ENCODE measurements around the gene RNASEH2A. TPM values are rescaled to one million over a fixed set of nuclear protein-coding genes. Genes with fewer than 3 reads are reported as not detected.
A peak's percentile ranks its signal among the peaks of the same experiment; 100 is the strongest.

The RNASEH2A gene
- total RNA-seq, 3 donors from 2014 or later: 5.2 to 8.8 (median 8.5) TPM

DNA sequence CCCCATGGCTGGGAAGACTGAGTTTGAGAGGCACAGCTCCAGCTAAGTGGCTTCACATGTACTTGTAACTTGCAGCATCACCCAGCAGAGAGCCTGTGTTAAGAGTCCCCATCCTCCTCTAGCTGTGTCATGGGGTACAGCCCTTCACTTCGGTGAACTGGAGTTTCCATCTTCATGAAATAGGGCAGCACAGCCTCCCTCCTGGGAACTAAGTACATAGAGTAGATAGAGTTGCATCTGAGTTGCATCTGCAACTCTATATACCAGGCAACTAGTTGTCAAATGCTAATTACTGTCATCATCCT lies 6.0 kb upstream of the RNASEH2A start:
- DNase-seq (ENCODE audit: low spot score in 2 of 2): no peak
- no peaks in the 10 kb centered on the region for H3K36me3 ChIP-seq
- no peaks in the 10 kb centered on the region for H3K9me3 ChIP-seq
- peak overlapping the region; percentile 77 to 96 (median 89) for H3K4me3 ChIP-seq
- H3K27me3 ChIP-seq: no peaks in the 10 kb centered on the region
- H3K4me1 ChIP-seq: peaks cover 0 to 13% of the 10 kb centered on the region in 2 donors
- TF ChIP-seq POLR2AphosphoS5 (IDR thresholded peaks at IDR 0.05) (no peak), POLR2A (IDR thresholded peaks at IDR 0.05) (no peak)
- TF ChIP-seq, protein P1, sequence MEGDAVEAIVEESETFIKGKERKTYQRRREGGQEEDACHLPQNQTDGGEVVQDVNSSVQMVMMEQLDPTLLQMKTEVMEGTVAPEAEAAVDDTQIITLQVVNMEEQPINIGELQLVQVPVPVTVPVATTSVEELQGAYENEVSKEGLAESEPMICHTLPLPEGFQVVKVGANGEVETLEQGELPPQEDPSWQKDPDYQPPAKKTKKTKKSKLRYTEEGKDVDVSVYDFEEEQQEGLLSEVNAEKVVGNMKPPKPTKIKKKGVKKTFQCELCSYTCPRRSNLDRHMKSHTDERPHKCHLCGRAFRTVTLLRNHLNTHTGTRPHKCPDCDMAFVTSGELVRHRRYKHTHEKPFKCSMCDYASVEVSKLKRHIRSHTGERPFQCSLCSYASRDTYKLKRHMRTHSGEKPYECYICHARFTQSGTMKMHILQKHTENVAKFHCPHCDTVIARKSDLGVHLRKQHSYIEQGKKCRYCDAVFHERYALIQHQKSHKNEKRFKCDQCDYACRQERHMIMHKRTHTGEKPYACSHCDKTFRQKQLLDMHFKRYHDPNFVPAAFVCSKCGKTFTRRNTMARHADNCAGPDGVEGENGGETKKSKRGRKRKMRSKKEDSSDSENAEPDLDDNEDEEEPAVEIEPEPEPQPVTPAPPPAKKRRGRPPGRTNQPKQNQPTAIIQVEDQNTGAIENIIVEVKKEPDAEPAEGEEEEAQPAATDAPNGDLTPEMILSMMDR (IDR thresholded peaks at IDR 0.05): no peak
- no peak overlapping the region for H3K27ac ChIP-seq
- intact Hi-C loops (cut with DNase I; ENCODE audit: low total_unique reads): no loop called here

DNA sequence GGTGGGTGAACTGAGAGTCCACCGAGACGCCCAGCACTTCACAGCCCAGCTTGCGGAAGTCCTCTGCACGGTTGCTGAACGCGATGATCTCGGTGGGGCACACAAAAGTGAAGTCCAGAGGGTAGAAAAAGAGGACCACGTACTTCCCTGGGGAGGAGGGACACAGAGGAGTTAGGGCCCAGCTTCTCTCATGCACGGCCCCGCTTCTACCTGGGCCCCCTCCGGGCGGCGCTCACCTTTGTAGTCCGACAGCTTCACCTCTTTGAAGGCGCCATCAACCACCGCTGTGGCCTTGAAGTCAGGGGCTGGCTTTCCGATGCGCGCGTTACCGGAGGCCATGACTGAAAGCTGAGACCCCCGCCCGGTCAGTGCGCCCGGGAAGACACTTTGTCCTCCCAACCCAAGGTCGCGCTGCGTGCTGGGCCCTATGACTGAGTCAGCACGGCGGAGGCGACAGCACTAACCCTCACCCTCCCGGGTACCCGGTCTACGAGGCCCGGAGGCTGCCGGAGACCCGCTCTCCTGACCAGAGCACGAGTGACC lies 5.4 kb upstream of the RNASEH2A start:
- Histone ChIP-seq H3K27me3 (no peaks in the 10 kb centered on the region), H3K27ac (peak overlapping the region; percentile 74 to 87), H3K9me3 (no peaks in the 10 kb centered on the region), H3K36me3 (no peaks in the 10 kb centered on the region), H3K4me1 (peaks cover 0 to 13% of the 10 kb centered on the region in 2 donors), H3K4me3 (peak overlapping the region; percentile 77 to 96 (median 89))
- TF ChIP-seq POLR2AphosphoS5 (IDR thresholded peaks at IDR 0.05): no peak
- TF ChIP-seq, protein P1 (IDR thresholded peaks at IDR 0.05): no peak
- TF ChIP-seq POLR2A (IDR thresholded peaks at IDR 0.05): no peak
- intact Hi-C loops (cut with DNase I; ENCODE audit: low total_unique reads): no loop called here
- DNase-seq (ENCODE audit: low spot score in 2 of 2): no peak

DNA sequence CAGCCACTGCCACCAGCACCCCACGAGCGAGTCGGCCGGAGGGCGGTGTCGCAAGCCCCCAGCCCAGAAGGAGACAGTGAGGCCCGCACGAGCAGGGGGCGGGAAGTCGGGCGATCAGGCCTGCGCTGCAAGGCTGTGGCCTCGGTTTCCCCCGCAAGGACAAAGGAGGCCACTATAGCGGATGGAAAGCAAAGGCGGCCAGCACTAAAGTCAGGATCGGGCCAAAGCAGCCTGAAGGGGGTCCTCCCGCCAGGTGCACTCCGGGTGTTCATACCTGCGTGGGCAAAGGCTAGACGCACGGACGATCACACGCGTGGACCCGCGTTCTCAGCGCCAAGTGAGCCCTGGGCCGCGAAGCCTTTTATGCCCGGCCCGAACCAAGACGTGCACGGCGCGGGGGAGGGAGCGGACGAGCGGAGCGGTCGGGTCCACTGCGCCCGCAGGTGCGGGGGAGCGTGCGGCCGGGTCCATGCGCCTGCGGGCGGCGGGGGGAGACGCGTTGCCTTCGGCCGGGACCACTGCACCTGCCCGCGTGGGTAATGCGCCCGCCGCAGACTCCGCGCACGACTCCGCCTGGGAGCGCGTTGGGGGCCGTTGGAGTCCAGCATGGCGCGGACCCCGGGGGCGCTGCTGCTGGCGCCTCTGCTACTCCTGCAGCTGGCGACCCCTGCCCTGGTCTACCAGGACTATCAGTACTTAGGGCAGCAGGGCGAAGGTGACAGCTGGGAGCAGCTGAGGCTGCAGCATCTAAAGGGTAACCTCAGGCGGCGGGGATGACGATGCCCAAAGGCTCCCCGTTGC lies 4.7 kb upstream of the RNASEH2A start, which contains the start of the genes PRDX2 and THSD8:
Gene PRDX2, minus strand, starts transcription at position 335 of the 801 bp plus-strand sequence. CDS start 539 bp downstream, outside the sequence.
Gene THSD8, plus strand, starts transcription at position 604 of the 801 bp plus-strand sequence. Its CDS starts 3 bp downstream, at position 607.
- peak in 1 of 2 donors; percentile 76 for DNase-seq (ENCODE audit: low spot score in 2 of 2)
- no peaks in the 10 kb centered on the region for H3K27me3 ChIP-seq
- peak within 1 kb of the TSS; percentile 77 to 96 (median 89) for H3K4me3 ChIP-seq
- intact Hi-C loops (cut with DNase I; ENCODE audit: low total_unique reads): no loop called here
- peak within 1 kb of the TSS; percentile 74 to 87 for H3K27ac ChIP-seq
- H3K36me3 ChIP-seq: no peaks in the 10 kb centered on the region
- no peaks in the 10 kb centered on the region for H3K9me3 ChIP-seq
- TF ChIP-seq POLR2A (IDR thresholded peaks at IDR 0.05) (peak; percentile 51), POLR2AphosphoS5 (IDR thresholded peaks at IDR 0.05) (peak; percentile 70 to 83 (median 83))
- TF ChIP-seq, protein P1 (IDR thresholded peaks at IDR 0.05): peak in 1 of 3 donors; percentile 13
- peaks cover 0 to 7% of the 10 kb centered on the region in 2 donors for H3K4me1 ChIP-seq

DNA sequence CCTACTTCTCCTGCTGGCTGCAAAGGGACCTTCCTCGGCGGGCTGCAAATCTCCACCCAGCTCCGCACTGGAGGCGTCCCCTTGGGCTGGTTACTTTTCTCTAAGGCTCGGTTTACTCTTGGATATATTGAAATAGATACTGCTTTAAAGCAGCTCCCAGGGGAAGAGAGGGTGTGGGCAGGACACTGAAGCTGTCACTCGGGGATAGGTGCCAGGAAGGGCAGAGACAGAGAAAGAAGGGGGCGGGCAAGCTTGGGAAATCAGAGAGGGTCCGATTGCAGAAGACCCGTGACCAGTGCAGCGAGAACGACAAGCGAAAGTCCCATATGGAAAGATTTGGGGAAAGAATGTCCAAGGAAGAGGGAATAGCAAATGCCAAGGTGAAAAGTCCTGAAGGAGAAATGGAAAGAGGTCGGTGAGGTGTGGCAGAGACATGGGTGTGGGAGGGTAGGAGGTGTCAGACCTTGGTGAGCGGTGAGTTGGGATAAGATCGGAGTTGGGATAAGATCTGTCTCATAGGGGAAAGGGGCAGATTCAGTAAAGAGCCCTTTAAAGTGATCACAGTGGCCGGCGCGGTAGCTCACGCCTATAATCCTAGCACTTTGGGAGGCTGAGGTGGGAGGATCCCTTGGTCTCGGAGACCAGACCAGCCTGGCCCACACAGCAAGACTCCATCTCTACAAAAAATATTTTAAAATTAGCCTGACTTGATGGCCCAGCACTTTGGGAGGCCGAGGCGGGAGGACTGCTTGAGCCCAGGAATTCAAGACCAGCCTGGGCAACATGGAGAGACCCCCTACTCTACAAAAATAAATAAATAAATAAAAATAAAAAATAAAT lies 3.9 kb upstream of the RNASEH2A start:
- peak overlapping the region; percentile 77 to 96 (median 89) for H3K4me3 ChIP-seq
- H3K27me3 ChIP-seq: no peaks in the 10 kb centered on the region
- H3K4me1 ChIP-seq: peaks cover 0 to 12% of the 10 kb centered on the region in 2 donors
- peak overlapping the region; percentile 74 to 87 for H3K27ac ChIP-seq
- H3K36me3 ChIP-seq: no peaks in the 10 kb centered on the region
- TF ChIP-seq POLR2AphosphoS5 (IDR thresholded peaks at IDR 0.05) (no peak), POLR2A (IDR thresholded peaks at IDR 0.05) (no peak)
- TF ChIP-seq, protein P1 (IDR thresholded peaks at IDR 0.05): no peak
- DNase-seq (ENCODE audit: low spot score in 2 of 2): no peak
- H3K9me3 ChIP-seq: no peaks in the 10 kb centered on the region
- intact Hi-C loops (cut with DNase I; ENCODE audit: low total_unique reads): no loop called here
